COLO668 (cell line): ENCODE data around the gene CHAF1A.
A peak's percentile ranks its signal among the peaks of the same experiment; 100 is the strongest.

Experiments
- DNase-seq: peaks from one replicate; lab custom pipeline; 2025; ENCODE audit not compliant: unreplicated experiment; lab: John Stamatoyannopoulos, UW

CHAF1A gene

DNA sequence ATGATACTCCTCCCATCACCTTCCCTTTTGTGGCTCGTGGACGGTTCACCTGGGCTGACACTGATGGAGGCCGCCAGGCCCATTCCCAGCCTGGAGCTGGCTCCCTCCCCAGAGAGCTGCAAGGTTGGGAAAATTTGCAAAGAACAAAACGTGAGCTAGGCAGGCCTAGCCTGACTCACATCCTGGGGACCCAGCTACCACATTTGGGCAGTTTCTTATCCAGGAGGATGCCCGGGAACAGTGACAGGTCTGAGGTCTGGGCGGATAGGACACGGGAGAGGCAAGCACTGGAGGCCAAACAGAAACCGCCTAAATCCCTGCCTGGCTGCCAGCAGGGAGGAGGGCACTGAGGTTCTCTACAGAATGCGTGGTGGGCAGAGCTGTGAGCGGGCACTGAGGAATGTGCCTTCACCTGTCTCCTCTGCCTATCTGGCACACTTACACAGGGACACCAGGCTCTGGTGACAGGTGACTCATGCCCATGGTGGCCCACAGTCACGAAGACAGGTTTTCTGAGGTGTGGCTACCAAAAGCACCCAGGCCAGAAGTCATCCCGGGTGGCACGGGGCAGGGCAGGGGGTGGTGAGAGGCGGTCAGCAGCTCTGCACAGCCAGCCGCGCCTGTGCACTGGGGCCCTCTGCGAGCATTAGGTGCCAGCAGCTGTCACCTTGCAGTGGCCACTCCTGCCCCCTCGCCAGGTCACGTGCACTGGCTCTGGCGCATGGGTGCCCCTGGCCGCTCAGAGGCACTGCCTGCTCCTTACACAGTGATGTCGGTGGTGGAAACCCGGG, 25.3 kb upstream of the CHAF1A start:
- no peak for DNase-seq

DNA sequence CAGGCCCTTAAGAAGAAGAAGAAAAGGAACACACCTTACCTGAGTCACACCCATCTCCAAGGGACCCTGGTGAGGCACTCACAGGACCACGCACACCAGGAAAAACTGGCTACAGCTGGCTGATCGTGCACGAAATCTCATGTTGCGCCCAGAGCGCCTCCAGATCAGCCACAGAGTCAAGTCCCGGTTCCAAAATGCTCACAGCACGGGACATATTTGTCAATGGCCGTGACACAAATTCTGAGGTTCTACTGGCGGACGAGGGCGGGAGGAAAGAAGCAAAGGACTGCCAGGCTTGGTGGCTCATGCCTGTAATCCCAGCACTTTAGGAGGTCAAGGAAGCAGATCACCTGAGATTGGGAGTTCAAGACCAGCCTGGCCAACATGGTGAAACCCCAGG, 23.6 kb upstream of the CHAF1A start:
- DNase-seq = no peak

DNA sequence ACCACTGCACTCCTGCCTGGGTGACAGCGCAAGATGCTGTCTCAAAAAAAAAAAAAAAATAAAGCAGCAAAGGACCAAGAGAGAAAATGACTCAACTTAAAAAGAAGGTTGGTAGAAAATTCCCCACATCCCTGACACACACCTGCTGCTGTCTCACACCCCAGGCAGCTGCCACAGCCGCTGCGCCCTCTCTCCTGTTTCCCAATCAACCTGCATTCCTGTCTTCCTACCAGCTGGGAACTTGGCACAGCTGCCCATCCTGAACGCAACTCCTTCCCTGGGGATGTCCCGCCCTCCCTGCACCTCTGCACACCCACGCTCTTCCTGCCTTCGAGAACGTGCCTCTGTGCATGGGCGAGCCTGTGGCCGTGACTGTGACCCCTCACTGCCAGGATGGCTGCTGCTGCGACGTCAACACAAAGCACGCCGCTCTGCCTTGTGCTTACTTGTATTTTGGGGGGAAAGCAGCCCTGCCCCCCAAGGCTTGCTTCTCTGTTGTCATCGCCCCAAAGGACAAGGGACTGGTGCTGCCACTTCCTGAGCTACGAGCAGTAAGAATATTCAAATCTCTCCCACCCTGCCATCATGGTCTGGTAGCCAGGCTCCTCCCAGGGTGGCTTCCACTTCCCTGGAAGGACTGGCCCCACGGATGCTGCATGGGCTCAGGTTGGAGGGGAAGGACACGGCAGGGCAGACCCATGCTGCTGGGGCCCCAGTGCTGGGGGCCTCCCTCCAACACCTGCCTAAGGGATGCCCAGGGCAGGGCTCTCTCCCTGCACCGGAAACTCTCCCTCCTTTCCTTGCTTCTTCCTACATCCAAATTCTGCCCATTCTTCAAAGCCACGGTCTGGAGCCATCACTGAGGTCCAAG, 22.8 kb upstream of the CHAF1A start:
- peak; percentile 66 for DNase-seq

DNA sequence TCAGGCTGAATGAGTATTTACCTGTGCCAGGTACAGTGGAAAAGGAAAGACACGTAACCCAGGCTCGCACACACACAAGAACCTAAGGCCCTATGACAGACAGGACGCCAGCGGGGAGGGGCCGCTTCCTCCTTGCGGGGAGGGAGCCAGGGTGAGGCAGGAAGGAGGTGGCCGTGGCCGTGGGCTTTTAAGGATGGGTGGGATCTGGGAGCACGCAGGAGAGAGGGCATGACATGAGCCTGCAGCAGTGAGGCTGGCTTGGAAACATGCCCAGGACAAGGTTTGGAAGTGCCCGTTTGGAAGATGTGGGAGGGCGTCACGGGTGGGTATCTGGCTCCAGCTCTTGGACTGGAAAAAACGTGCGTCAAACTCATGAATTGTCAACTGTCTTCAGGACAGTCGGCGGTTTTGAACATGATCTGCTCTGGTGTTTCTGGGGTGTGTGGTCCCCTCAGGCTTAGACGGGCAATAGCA, 22.1 kb upstream of the CHAF1A start:
- no peak for DNase-seq

DNA sequence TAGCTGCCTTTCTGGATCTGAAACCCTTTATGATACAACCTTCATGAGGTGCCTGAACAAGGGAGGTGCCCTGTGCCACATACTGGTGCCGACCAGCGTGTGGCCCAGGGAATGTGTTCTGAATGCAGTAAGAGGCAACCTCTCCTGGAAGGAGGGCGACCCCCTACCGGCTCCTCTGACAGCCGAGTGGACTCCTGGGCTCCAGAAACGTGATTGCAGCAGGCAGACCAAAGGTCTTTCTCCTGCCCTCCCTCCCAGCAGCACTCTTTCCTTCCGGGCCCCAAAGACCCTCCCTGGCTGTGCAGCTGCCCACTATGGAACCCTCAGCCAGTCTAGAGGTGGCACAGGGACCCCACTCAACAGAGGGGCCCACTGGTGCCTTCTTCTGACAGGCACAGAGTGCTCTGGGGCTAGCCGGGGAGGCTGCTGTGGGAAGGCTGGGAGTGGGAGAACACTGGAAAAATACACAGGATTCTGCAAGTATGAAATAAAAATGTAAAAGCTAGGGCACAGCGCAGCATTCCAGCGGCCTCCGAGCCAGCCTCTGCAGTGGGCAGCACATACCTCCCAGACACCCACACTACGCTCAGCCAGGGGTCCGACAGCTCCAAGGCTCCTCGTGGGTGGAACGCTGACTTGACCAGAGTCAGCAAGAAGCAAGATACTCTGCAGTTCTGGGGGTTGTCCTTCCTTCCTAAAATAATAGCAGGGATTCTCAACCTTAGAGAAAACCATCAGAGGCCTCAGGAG, 17.0 kb upstream of the CHAF1A start:
- DNase-seq = no peak

DNA sequence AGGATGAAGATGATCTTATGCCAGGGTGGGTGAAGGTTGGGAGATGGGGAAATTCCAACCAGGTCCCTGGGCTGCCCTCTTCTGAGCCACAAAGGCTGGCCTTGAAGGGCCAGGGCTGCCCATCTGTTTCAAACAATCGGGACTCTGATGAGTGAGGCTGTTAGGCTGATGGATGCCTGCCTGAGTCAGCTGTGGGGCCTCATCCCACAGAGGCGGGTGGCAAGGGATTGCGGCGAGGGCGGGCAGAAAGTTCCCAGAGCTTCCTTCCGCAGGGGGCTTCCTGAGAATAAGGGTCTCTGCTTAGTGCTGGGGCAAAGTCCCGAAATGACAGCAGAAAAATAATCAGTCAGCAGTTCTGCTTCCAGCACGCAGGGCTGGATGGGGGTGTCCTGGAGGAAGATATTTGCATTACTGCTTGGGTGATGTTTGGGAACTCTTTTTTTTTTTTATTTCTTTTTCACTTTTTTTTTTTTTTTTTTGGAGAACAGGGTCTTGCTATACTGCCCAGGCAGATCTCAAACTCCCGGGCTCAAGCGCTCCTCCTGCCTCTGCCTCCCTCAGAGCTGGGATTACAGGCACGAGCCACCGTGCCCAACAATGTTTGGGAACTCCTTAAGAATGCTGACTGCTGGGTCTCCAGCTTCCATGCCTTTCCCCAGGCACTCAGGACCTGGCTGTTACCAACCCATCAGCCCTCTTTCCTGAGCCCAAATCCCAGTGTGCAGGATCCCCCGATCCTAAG, 16.2 kb upstream of the CHAF1A start:
- DNase-seq = no peak

DNA sequence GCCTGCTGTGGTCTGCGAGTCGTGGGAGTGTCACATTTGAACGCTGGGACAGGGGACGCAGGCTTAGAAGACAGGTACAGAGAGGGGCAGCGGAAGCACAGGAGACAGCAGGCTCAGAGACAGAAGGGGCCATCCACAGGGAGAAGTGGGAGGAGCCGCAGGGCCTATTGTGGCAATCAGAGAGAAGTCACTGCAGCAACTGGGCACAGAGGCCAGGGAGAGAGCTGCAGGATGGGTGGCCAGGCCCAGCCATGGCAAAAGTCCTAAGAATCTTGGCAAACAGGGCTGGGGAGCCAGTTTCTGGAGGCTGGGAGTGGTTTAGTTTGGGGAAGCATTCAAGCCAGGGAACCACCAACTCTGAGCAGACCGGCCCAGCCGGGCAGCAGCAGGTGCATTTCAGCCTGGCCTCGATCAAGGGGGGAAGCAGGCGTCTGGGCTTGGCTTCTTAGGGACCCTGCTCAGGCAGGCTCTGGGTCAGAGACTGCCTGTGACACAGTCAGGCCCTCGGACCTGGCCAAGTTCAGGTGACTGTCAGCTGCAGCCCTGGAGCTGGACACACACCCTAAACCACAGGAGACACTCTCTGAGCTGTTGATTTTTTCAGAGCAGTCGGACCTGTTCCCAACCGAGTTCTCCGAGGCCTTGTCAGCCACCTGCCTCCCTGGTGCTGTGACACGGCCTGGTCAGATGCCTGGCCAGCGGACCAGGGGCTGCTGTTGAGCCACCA, 13.9 kb upstream of the CHAF1A start:
- no peak for DNase-seq

DNA sequence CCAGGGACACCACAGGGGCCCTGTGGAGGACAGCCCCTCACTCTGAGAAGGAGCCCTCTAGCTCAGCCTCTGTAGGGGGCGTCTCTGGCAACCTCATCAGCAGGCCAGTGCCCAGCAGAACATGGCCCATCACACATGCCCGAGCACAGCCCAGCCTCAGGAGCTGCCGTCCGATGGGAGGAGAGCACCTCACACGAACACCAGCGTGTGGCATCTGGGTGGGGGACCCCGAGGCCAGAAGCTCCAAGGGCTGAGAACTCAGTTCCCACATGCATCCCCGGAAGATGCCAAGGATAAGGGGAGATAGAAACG, 13.4 kb upstream of the CHAF1A start:
- DNase-seq = no peak

DNA sequence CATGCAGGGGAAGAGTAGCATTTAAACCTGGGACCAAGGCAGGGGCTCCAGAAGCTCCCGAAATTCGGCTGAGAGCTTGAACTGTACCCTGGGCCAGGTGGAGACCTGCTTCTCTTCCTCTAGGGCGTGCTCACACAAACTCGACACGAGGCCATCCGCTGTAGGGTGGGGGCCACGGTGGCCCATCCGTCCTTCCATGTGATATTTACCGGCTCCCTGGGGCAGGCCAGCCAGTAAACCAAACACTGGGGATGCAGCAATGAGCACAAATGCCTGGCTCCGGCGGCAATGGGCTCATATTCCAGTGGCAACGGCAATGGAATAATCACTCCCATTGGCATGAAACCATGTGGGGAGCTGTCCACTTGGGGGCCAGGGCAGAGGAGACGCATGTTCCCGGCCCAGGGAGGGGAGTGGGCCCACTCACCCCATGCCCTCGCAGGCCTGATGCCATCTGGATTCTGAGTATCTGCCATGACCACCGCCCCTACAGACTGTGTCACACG, 12.9 kb upstream of the CHAF1A start:
- no peak for DNase-seq

DNA sequence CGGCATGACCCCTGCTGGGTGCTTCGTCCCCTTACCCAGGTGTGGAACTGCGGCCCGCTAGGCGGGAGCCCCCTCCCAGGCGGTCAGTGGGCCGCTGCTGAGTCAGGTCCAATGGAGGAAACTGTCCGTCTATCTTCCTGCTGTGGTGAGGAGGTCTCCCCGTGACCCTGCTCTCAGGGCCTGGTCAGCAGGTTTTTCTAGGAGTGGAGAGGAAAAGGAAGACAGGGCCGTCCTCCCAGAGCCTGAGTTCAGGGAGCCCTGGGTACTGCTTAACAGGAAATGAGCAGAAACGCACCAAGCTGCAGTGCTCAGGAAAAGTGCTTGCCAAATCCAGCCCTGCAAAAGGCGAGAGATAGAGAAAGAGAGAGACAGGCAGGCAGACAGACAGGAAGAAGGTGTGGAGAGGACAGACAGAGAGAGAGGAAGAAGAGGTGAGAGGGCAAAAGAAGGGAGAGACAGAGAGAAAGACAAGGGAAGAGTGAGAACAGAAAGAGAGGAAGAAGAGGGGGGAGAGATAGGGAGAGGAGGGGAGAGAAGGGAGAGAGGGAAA, 12.3 kb upstream of the CHAF1A start:
- no peak for DNase-seq

DNA sequence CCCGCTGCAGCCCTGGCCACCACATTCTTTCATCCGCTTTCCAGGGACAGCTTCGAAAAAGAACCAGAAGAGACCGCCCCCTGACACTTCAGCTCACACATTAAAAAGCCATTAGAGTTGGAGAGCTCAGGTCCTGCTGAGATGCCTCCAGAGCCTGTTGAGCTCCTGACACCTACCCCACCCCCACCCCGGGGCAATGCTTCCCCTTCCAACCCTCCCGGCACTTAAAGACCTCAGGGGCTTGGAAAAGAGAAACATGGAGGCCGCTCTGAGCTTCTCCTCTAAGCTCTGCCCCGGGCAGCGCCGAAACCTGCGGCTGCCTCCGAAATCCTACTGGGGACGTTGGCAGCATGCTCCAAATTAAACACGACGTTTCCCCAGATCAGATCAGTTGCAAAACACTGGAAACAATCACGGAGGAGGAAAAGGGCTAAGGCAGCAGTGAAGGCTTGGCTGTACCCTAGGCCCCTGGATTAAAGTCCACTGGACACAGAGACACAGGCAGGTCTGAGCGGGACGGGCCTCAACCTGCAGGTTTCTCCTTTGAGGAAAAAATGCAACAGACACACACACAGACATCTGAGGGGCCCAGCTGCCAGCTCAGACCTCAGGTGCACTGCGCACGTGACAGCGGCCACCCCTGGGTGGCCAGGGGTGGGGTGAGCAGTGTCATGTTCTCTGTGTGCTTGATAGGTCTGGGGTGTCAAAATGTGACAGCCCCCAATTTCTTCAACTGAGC, 11.7 kb upstream of the CHAF1A start:
- no peak for DNase-seq

DNA sequence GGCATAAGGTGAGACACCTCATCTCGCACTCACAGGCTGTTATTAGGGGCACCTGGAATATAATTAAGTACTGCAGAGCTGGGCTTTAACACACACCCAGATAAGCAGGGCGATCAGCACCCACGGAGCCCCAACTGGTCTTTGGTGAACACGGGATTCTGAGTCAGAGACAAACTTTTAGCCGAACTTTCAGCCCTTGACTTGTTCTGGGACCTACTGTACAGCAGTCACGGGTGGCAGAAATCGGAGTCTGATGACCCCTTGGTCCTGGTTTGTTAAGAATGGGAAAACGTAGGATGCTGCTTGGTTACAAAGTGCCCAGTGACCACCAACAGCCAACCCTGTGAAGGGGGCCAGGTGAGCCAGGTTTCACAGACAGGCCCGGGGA, 11.1 kb upstream of the CHAF1A start:
- DNase-seq = no peak

DNA sequence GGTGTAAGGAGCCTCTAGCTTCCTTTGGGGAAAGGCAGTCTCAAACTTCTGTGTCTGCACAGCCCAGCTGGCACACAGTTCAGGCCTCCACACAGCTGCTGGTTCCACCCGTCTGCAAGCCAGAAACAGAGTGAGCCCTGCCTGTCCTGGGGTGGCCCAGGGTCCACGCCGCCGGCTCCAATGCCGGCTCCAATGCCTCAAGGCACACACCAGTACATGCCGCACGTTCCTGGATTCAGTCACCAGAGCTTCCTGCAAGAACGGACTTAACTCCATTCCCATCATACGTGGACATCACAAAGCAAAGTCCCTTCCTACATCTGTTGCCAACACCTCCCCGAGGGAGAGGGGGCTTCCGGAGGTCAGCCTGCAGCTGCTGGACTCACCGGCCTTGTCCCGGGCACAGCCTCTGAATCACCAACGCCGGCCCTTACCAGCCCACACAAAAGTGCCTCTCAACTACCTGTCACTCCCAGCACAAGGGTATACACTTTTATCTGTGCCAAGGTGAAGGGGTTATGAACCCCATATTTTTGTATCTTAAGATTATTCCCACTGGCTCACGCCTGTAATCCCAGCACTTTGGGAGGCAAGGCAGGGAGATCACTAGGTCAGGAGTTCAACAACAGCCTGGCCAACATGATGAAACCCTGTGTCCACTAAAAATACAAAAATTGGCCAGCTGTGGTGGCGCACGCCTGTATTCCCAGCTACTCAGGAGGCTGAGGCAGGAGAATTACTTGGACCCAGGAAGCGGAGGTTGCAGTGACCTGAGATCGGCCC, 10.5 kb upstream of the CHAF1A start:
- DNase-seq = no peak

DNA sequence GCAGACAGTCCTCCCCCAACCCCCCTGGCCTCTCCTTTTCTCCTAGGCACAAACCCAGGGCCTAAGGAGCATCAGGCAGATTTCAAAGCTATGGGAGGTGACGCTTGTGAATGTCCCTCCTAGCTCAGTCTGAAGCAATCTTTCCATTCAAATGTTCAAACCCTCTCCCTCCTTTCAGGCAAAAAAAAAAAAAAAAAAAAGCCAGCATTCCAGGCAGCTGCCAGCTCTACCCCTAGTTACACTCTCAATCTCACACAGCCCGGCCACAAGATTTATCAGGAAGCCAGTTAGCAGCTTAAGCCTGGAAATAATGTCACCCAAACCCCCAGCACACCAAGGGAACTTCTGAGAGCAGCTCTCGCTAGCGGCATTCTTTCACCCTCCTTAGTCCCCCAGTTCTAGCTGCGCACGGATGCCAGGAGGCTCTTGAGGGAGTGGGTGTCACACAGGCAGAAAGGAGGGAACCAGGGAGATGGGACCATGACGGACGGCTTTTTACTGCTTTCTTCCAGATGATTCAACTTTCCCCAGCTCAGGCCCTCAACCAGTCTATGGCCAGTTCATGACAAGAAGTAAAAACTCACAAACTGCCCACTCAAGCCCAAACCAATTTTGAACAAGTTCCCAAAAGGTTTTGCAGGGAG, 8.4 kb upstream of the CHAF1A start:
- no peak for DNase-seq

DNA sequence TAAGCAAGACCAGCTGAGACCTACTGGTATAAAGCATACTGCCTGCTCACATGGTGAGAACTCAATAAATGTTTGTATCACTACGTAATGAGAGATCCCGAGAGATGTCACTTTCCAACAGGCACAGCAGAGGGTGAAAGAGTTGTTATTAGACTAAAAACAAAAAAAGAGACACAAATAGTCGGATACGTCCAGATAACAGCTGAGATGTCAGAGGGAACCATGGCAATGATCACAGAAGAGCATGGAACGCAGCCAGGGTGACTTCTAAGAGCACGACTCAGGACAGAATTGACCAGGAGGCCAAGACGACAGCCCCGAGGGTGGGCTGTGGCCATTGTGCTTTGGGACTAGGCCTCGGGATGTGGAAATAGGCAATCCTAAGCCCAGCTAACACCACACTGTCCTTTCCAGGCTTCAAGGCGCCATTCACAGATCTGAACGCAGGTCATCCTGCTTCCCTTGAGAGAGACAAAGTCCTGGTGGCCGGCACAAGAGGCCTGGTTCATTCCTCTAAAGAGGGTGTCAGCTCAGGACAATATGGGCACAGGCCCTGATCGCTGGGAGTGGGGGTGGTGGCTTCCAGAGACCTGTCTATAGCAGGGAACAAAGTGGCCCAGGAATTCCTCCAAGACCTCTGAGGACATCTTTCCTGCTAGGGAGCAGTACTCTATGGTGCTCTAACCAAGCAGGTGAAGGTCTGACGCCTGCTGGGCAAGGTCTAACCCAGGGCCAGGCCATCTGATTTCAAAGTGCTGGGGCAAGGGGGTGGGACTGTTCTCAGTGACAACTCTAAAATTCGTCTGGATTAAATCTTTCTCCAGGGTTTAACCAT, 5.3 kb upstream of the CHAF1A start:
- no peak for DNase-seq

DNA sequence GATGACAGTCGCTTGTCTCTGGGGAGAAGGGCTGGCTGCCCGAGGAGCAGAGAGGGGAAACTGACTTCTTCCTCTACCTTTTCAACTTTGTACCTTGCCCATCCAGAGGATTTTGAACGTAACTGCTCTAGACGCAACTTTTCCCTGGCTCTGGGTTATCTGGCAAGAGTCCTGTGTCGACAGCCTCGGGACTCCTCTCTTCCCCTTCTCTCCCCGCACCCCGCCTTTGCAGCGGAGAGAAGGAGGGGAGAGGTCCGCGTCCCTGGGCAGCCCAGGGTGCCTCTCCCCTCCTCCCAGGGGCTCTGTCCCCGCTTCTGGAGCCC, 2.7 kb upstream of the CHAF1A start:
- DNase-seq = peak; percentile 56
